ENCODE results near the gene HECTD3.
"Not testable (repeated sequence)": the region's sequence is repeated elsewhere in the genome, so short reads cannot be mapped to it uniquely, and the experiment has no call there.

HECTD3 gene

GRCh38 chr1:44988531-44989156, 22.5 kb downstream of the HECTD3 start:
- DNase-seq (ENCODE audit: low read depth in 2 of 2), result no peak

- no peak for DNase-seq (ENCODE audit: low read depth in 2 of 2)
Observed at GRCh38 chr1:44985747-44986359, 25.3 kb downstream of the HECTD3 start.

- DNase-seq (ENCODE audit: low read depth in 2 of 2), result not testable (repeated sequence)
Observed at GRCh38 chr1:44977372-44977771, 33.8 kb downstream of the HECTD3 start.

GRCh38 chr1:44976252-44976651, 34.9 kb downstream of the HECTD3 start:
- DNase-seq (ENCODE audit: low read depth in 2 of 2), result no peak

- DNase-seq (ENCODE audit: low read depth in 2 of 2), result no peak
Observed at GRCh38 chr1:44973645-44974044, 37.5 kb downstream of the HECTD3 start.

- DNase-seq (ENCODE audit: low read depth in 2 of 2), result no peak
Observed at GRCh38 chr1:44970317-44970716, 40.8 kb downstream of the HECTD3 start.

GRCh38 chr1:44964396-44964795, 46.7 kb downstream of the HECTD3 start:
- no peak for DNase-seq (ENCODE audit: low read depth in 2 of 2)

GRCh38 chr1:44962729-44963128, 48.4 kb downstream of the HECTD3 start:
- no peak for DNase-seq (ENCODE audit: low read depth in 2 of 2)

GRCh38 chr1:44962022-44962421, 49.1 kb downstream of the HECTD3 start:
- not testable (repeated sequence) for DNase-seq (ENCODE audit: low read depth in 2 of 2)

- not testable (repeated sequence) for DNase-seq (ENCODE audit: low read depth in 2 of 2)
Observed at GRCh38 chr1:44957566-44957965, 53.6 kb downstream of the HECTD3 start.

- not testable (repeated sequence) for DNase-seq (ENCODE audit: low read depth in 2 of 2)
Observed at GRCh38 chr1:44956077-44956476, 55.0 kb downstream of the HECTD3 start.

Data from stimulated activated CD8-positive, alpha-beta memory T cell treated with anti-CD3 and anti-CD28 coated beads, Interleukin-7, amount 100 ng/mL, for 4 hours (primary cell).